Measurements from ENCODE around the gene PABPN1. TPM values are rescaled to one million over a fixed set of nuclear protein-coding genes. Genes with fewer than 3 reads are reported as not detected.
"Not testable (repeated sequence)": the region's sequence is repeated elsewhere in the genome, so short reads cannot be mapped to it uniquely, and the experiment has no call there.

Gene PABPN1
- total RNA-seq, 1 donor from 2014 or later = 62.2 TPM

- TF ChIP-seq, protein P1, sequence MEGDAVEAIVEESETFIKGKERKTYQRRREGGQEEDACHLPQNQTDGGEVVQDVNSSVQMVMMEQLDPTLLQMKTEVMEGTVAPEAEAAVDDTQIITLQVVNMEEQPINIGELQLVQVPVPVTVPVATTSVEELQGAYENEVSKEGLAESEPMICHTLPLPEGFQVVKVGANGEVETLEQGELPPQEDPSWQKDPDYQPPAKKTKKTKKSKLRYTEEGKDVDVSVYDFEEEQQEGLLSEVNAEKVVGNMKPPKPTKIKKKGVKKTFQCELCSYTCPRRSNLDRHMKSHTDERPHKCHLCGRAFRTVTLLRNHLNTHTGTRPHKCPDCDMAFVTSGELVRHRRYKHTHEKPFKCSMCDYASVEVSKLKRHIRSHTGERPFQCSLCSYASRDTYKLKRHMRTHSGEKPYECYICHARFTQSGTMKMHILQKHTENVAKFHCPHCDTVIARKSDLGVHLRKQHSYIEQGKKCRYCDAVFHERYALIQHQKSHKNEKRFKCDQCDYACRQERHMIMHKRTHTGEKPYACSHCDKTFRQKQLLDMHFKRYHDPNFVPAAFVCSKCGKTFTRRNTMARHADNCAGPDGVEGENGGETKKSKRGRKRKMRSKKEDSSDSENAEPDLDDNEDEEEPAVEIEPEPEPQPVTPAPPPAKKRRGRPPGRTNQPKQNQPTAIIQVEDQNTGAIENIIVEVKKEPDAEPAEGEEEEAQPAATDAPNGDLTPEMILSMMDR (conservative IDR thresholded peaks at IDR 0.05; ENCODE audit: low read depth, low read length) = no peak
- no peak overlapping the region for H3K4me3 ChIP-seq (ENCODE audit: low read depth, low read length)
- DNase-seq (ENCODE audit: low read depth) = no peak
These were observed 3.2 kb downstream of the PABPN1 start for GRCh38 chr14:23324455-23324846.

DNA sequence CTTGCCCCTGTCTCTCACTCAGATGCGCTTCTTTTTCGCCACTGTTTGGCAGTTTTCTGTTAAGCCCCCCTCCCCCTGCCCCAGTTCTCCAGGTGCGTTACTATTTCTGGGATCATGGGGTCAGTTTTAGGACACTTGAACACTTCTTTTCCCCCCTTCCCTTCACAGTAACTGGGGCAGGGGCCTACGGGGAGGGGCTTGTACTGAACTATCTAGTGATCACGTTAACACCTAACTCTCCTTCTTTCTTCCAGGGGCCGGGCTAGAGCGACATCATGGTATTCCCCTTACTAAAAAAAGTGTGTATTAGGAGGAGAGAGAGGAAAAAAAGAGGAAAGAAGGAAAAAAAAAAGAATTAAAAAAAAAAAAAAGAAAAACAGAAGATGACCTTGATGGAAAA, 3.7 kb downstream of the PABPN1 start:
- no peak overlapping the region for H3K4me3 ChIP-seq (ENCODE audit: low read depth, low read length)
- no peak for DNase-seq (ENCODE audit: low read depth)
- TF ChIP-seq, protein P1 (conservative IDR thresholded peaks at IDR 0.05; ENCODE audit: low read depth, low read length) = no peak

- DNase-seq (ENCODE audit: low read depth); H3K4me3 ChIP-seq (ENCODE audit: low read depth, low read length): not testable (repeated sequence)
These were observed 4.5 kb downstream of the PABPN1 start for GRCh38 chr14:23325746-23326145.

- TF ChIP-seq, protein P1 (conservative IDR thresholded peaks at IDR 0.05; ENCODE audit: low read depth, low read length) = no peak
- DNase-seq (ENCODE audit: low read depth) = no peak
- no peak overlapping the region for H3K4me3 ChIP-seq (ENCODE audit: low read depth, low read length)
These were observed 5.5 kb downstream of the PABPN1 start for GRCh38 chr14:23326491-23327332.

DNA sequence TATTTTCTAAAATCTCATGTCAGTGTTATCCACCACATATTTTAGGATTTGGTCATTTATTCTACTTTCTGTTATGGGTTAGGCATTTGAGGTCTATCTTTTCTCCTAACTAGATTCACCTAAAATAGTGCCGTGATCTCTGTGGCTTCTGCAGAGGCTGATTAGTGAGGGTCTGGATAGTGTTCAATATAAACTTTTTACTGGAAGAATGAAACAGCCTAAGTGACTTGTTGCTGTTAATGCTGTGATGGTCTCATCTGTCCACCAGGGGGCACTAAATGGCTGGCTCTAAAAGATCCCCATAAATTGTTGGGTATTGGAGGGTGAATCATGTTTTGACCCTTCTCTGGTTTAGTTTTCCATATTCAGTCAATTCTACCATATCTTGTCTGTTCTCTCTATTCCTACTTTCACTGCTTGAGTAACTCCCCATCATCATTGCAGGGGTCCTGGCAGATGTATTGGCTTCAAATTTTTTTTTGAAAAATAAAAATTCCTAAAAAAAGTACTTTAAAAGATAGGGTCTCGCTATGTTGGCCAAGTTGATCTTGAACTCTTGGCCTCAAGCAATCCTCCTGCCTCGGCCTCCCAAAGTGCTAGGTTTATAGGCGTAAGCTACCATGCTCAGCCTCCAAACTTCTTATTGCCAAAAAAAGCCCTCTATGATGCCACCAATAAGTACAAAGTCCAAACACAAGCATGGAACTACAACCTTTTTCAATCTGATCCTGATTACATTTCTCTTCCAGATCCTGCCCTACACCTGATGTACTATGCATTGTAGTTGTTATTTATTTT, 6.9 kb downstream of the PABPN1 start:
- TF ChIP-seq, protein P1 (conservative IDR thresholded peaks at IDR 0.05; ENCODE audit: low read depth, low read length) = peak; percentile 94
- H3K4me3 ChIP-seq (ENCODE audit: low read depth, low read length) = no peak overlapping the region
- DNase-seq (ENCODE audit: low read depth) = peak; percentile 46

- no peak overlapping the region for H3K4me3 ChIP-seq (ENCODE audit: low read depth, low read length)
- TF ChIP-seq, protein P1 (conservative IDR thresholded peaks at IDR 0.05; ENCODE audit: low read depth, low read length) = no peak
- no peak for DNase-seq (ENCODE audit: low read depth)
These were observed 14.4 kb downstream of the PABPN1 start for GRCh38 chr14:23335623-23336022.

GRCh38 chr14:23339506-23340268, 18.4 kb downstream of the PABPN1 start:
- TF ChIP-seq, protein P1 (conservative IDR thresholded peaks at IDR 0.05; ENCODE audit: low read depth, low read length) = no peak
- DNase-seq (ENCODE audit: low read depth) = no peak
- no peak overlapping the region for H3K4me3 ChIP-seq (ENCODE audit: low read depth, low read length)

Measured in epithelial cell of proximal tubule (primary cell).